ENCODE results near the gene MAP7D1. TPM values are rescaled to one million over a fixed set of nuclear protein-coding genes. Genes with fewer than 3 reads are reported as not detected.

Gene MAP7D1
- 97.8 to 103 TPM (median 101 TPM) in 3 replicates for total RNA-seq

- no peaks in the 10 kb centered on the region for H3K27me3 Mint-ChIP-seq (ENCODE audit: low read depth)
- DNase-seq (ENCODE audit: low spot score in 2 of 2, unreplicated experiment in 2 of 2): peak; percentile 76 to 85
- H3K36me3 Mint-ChIP-seq: no peaks in the 10 kb centered on the region
- no peaks in the 10 kb centered on the region for H3K9me3 Mint-ChIP-seq
- peaks cover 50% of the 10 kb centered on the region for H3K4me1 Mint-ChIP-seq
- no peak for TF ChIP-seq CTCF (IDR thresholded peaks at IDR 0.05; ENCODE audit: unreplicated experiment)
- H3K4me3 Mint-ChIP-seq: peak within 1 kb of the TSS; percentile 81
- H3K27ac Mint-ChIP-seq: peak within 1 kb of the TSS; percentile 95
Observed at GRCh38 chr1:36155408-36156328, at the start of gene MAP7D1. MAP7D1 (plus strand) TSS chr1:36156160; CDS start chr1:36156418, 258 bp downstream.

GRCh38 chr1:36106269-36106668 is 49.7 kb upstream of the MAP7D1 start:
- Mint-ChIP-seq H3K27me3 (ENCODE audit: low read depth) (no peaks in the 10 kb centered on the region), H3K36me3 (no peaks in the 10 kb centered on the region), H3K4me1 (peaks cover 13% of the 10 kb centered on the region), H3K27ac (no peak overlapping the region), H3K4me3 (no peak overlapping the region), H3K9me3 (no peaks in the 10 kb centered on the region)
- TF ChIP-seq CTCF (IDR thresholded peaks at IDR 0.05; ENCODE audit: unreplicated experiment): no peak
- no peak for DNase-seq (ENCODE audit: low spot score in 2 of 2, unreplicated experiment in 2 of 2)

- no peak overlapping the region for H3K4me3 Mint-ChIP-seq
- TF ChIP-seq CTCF (IDR thresholded peaks at IDR 0.05; ENCODE audit: unreplicated experiment): no peak
- no peaks in the 10 kb centered on the region for H3K9me3 Mint-ChIP-seq
- no peak for DNase-seq (ENCODE audit: low spot score in 2 of 2, unreplicated experiment in 2 of 2)
- no peaks in the 10 kb centered on the region for H3K27me3 Mint-ChIP-seq (ENCODE audit: low read depth)
- H3K27ac Mint-ChIP-seq: no peak overlapping the region
- H3K4me1 Mint-ChIP-seq: peaks cover 13% of the 10 kb centered on the region
- no peaks in the 10 kb centered on the region for H3K36me3 Mint-ChIP-seq
Observed at GRCh38 chr1:36107394-36107793, 48.6 kb upstream of the MAP7D1 start.

GRCh38 chr1:36108314-36108713 is 47.6 kb upstream of the MAP7D1 start:
- H3K9me3 Mint-ChIP-seq: no peaks in the 10 kb centered on the region
- DNase-seq (ENCODE audit: low spot score in 2 of 2, unreplicated experiment in 2 of 2): no peak
- no peaks in the 10 kb centered on the region for H3K36me3 Mint-ChIP-seq

GRCh38 chr1:36109041-36109679 is 46.8 kb upstream of the MAP7D1 start:
- no peaks in the 10 kb centered on the region for H3K9me3 Mint-ChIP-seq

More at GRCh38 chr1:36108314-36108713, 47.6 kb upstream of the MAP7D1 start:
- H3K27me3 Mint-ChIP-seq (ENCODE audit: low read depth): no peaks in the 10 kb centered on the region
- peak overlapping the region; percentile 35 for H3K4me3 Mint-ChIP-seq
- H3K4me1 Mint-ChIP-seq: peaks cover 13% of the 10 kb centered on the region
- TF ChIP-seq CTCF (IDR thresholded peaks at IDR 0.05; ENCODE audit: unreplicated experiment): no peak
- H3K27ac Mint-ChIP-seq: peak overlapping the region; percentile 88

More at GRCh38 chr1:36109041-36109679, 46.8 kb upstream of the MAP7D1 start:
- Mint-ChIP-seq H3K27ac (peak overlapping the region; percentile 66), H3K27me3 (ENCODE audit: low read depth) (no peaks in the 10 kb centered on the region), H3K4me1 (peaks cover 13% of the 10 kb centered on the region), H3K4me3 (no peak overlapping the region), H3K36me3 (no peaks in the 10 kb centered on the region)
- no peak for TF ChIP-seq CTCF (IDR thresholded peaks at IDR 0.05; ENCODE audit: unreplicated experiment)
- no peak for DNase-seq (ENCODE audit: low spot score in 2 of 2, unreplicated experiment in 2 of 2)
